ENCODE data around the gene CCT2.

DNA sequence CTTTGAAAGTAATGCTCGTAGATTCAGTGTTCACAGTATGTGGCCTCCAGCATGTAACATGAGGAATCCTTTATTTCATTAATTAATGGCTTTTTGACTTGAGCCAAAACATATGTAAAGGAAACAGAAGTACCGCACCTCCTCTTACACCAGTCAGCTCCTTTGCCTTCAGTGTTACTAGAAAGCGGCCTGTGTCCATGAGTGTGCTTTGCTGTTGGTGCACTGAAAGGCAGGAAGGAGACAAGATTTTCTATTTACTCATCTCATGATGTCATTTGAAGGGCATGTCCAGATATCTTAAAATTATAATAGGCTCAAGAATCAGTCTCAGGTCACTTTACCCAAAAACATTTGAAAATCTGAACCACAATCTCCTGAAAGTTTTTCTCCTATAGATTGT is 9.9 kb upstream of the CCT2 start:
- TF ChIP-seq, protein P1, sequence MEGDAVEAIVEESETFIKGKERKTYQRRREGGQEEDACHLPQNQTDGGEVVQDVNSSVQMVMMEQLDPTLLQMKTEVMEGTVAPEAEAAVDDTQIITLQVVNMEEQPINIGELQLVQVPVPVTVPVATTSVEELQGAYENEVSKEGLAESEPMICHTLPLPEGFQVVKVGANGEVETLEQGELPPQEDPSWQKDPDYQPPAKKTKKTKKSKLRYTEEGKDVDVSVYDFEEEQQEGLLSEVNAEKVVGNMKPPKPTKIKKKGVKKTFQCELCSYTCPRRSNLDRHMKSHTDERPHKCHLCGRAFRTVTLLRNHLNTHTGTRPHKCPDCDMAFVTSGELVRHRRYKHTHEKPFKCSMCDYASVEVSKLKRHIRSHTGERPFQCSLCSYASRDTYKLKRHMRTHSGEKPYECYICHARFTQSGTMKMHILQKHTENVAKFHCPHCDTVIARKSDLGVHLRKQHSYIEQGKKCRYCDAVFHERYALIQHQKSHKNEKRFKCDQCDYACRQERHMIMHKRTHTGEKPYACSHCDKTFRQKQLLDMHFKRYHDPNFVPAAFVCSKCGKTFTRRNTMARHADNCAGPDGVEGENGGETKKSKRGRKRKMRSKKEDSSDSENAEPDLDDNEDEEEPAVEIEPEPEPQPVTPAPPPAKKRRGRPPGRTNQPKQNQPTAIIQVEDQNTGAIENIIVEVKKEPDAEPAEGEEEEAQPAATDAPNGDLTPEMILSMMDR (IDR thresholded peaks at IDR 0.05), result no peak
- TF ChIP-seq EP300 (IDR thresholded peaks at IDR 0.05), result no peak
- no peak for TF ChIP-seq POLR2A (IDR thresholded peaks at IDR 0.05)
